Measurements from ENCODE around the gene GALNT15.

DNA sequence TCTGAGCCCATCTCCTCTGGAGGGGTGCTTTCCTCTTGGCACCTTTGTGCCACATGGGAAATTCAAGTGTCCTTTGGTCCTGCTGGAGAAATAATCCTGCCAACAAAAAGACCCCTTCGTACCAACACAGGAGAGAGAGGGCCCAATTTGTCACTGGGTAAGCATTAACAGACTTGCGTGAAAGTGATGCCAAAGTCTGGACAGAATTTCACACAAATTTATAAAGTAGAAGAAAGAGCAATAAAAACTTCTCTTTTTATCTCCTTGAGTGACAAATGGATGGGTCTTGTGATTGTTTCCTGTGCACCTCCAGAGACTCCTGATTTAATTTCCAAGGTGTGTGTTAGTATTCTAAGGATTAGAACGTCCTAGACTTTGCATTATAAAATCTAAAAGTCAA, 75.4 kb downstream of the GALNT15 start:
- TF ChIP-seq EZH2phosphoT487 (IDR thresholded peaks at IDR 0.05; ENCODE audit: borderline replicate concordance), result no peak
- TF ChIP-seq, protein P1, sequence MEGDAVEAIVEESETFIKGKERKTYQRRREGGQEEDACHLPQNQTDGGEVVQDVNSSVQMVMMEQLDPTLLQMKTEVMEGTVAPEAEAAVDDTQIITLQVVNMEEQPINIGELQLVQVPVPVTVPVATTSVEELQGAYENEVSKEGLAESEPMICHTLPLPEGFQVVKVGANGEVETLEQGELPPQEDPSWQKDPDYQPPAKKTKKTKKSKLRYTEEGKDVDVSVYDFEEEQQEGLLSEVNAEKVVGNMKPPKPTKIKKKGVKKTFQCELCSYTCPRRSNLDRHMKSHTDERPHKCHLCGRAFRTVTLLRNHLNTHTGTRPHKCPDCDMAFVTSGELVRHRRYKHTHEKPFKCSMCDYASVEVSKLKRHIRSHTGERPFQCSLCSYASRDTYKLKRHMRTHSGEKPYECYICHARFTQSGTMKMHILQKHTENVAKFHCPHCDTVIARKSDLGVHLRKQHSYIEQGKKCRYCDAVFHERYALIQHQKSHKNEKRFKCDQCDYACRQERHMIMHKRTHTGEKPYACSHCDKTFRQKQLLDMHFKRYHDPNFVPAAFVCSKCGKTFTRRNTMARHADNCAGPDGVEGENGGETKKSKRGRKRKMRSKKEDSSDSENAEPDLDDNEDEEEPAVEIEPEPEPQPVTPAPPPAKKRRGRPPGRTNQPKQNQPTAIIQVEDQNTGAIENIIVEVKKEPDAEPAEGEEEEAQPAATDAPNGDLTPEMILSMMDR (conservative IDR thresholded peaks at IDR 0.05; ENCODE audit: low read length), result no peak
